ENCODE results near the gene PSMC1. TPM values are rescaled to one million over a fixed set of nuclear protein-coding genes. Genes with fewer than 3 reads are reported as not detected.

Gene PSMC1
- total and polyA plus RNA-seq, 10 of the 15 experiments (the other 5 are each of a cell fraction or from before 2014, with no cell fraction given): 97.4 to 286 (median 209) TPM

GRCh38 chr14:90281261-90281660 lies 24.9 kb downstream of the PSMC1 start (continued):
- TF ChIP-seq, protein P1, sequence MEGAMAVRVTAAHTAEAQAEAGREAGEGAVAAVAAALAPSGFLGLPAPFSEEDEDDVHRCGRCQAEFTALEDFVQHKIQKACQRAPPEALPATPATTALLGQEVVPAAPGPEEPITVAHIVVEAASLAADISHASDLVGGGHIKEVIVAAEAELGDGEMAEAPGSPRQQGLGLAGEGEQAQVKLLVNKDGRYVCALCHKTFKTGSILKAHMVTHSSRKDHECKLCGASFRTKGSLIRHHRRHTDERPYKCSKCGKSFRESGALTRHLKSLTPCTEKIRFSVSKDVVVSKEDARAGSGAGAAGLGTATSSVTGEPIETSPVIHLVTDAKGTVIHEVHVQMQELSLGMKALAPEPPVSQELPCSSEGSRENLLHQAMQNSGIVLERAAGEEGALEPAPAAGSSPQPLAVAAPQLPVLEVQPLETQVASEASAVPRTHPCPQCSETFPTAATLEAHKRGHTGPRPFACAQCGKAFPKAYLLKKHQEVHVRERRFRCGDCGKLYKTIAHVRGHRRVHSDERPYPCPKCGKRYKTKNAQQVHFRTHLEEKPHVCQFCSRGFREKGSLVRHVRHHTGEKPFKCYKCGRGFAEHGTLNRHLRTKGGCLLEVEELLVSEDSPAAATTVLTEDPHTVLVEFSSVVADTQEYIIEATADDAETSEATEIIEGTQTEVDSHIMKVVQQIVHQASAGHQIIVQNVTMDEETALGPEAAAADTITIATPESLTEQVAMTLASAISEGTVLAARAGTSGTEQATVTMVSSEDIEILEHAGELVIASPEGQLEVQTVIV (IDR thresholded peaks at IDR 0.05; ENCODE audit: borderline replicate concordance, partially characterized antibody): no peak
- no peak for TF ChIP-seq BHLHE40 (IDR thresholded peaks at IDR 0.05; ENCODE audit: borderline replicate concordance in 1 of 2, low read depth in 2 of 2, low read length in 1 of 2)
- TF ChIP-seq SRF (IDR thresholded peaks at IDR 0.05; ENCODE audit: low read depth in 2 of 2, low read length in 2 of 2): no peak

GRCh38 chr14:90281756-90282155 lies 25.4 kb downstream of the PSMC1 start:
- intact Hi-C loops (cut with micrococcal nuclease; ENCODE audit: unreplicated experiment) (no loop called here), in situ Hi-C loops (cut with MboI) (no loop called here)
- no peak overlapping the region for H3K4me2 ChIP-seq (ENCODE audit: control insufficient read depth, insufficient read depth)
- H3K27me3 ChIP-seq (replicated peaks in 1 of 2; ENCODE audit: control insufficient read depth in 2 of 2, insufficient read depth in 2 of 2, low read length in 1 of 2): no peaks in the 10 kb centered on the region
- ChIA-PET POLR2A (no interaction called here), SMC1A (ENCODE audit: uncharacterized antibody, unreplicated experiment) (interaction anchor here (0.6 to 0.8 kb wide), 3 partner anchors 9 to 38 kb away, joined by 3 to 4 read pairs (median 3); no protein-coding TSS in a partner anchor), RAD21 (ENCODE audit: unreplicated experiment) (no interaction called here), CTCF (interaction anchor here (1.0 to 1.4 kb wide), 2 partner anchors 22 to 47 kb away, joined by 3 read pairs; no protein-coding TSS in a partner anchor)
- no peak overlapping the region for H3K9ac ChIP-seq (ENCODE audit: control insufficient read depth, insufficient read depth, low read length)
- ATAC-seq (no peak), FAIRE-seq (no peak), DNase-seq (ENCODE audit: low read depth, low spot score) (no peak)
- H3K27ac ChIP-seq (ENCODE audit: control insufficient read depth, insufficient read depth): no peak overlapping the region
- H4K20me1 ChIP-seq (ENCODE audit: control insufficient read depth, insufficient read depth): no peaks in the 10 kb centered on the region
- H2AFZ ChIP-seq (ENCODE audit: control insufficient read depth, low read depth, low read length): no peak overlapping the region
- peaks cover 7 to 14% of the 10 kb centered on the region in 2 experiments for H3K36me3 ChIP-seq (ENCODE audit: control insufficient read depth in 2 of 2, insufficient read depth in 2 of 2, low read length in 1 of 2)
- BruUV-seq (replicated peaks): no TSS peak
- H3K9me3 ChIP-seq (replicated peaks; ENCODE audit: control insufficient read depth, insufficient read depth, low read length): no peaks in the 10 kb centered on the region
- no peaks in the 10 kb centered on the region for H3K4me1 ChIP-seq (ENCODE audit: control insufficient read depth, insufficient read depth, low read length)
- TF ChIP-seq SP1 (IDR thresholded peaks at IDR 0.05; ENCODE audit: low read depth, low read length) (no peak), BCLAF1 (IDR thresholded peaks at IDR 0.05) (no peak), WRNIP1 (IDR thresholded peaks at IDR 0.05; ENCODE audit: borderline replicate concordance, low read depth, low read length) (no peak), POU2F2 (IDR thresholded peaks at IDR 0.05; ENCODE audit: borderline replicate concordance, low read depth, low read length) (no peak), EED (IDR thresholded peaks at IDR 0.05; ENCODE audit: low read depth) (no peak), ATF2 (IDR thresholded peaks at IDR 0.05; ENCODE audit: low read length) (no peak), NFYA (IDR thresholded peaks at IDR 0.05; ENCODE audit: borderline replicate concordance, low read depth, low read length) (no peak), ZBTB40 (IDR thresholded peaks at IDR 0.05; ENCODE audit: borderline replicate concordance) (no peak)
- H3K79me2 ChIP-seq (ENCODE audit: control insufficient read depth, insufficient read depth, low read length): no peaks in the 10 kb centered on the region
- H3K4me3 ChIP-seq: no peak overlapping the region
